DND-41 (cell line): ENCODE measurements around the gene BLVRB.

Experiments
- ATAC-seq: fragments of 200-7000 bp; cut with Tn5 transposase; 3 replicates; pipeline ENCODE4 v1.9.1; 2021; ENCODE audit warnings: low read depth; ENCODE audit not compliant: insufficient read depth
- DNase-seq: peaks from one replicate; pipeline ENCODE4 v3.0.0-alpha.2; 2020
- H2AFZ ChIP-seq: 2 replicates; pipeline ENCODE4 v1.6.0; 2012; ENCODE audit warnings: low read depth, low read length
- H3K27ac ChIP-seq: 2 replicates; pipeline ENCODE4 v1.5.1; 2012; ENCODE audit warnings: low read length, inconsistent platforms
- H3K27me3 ChIP-seq: fragments of 200-600 bp; sonication (generic); 2 replicates; pipeline ENCODE4 v1.6.0; 2012; ENCODE audit warnings: low read length, mild to moderate bottlenecking, inconsistent platforms; ENCODE audit not compliant: insufficient read depth, poor library complexity
- H3K36me3 ChIP-seq: 2 replicates; pipeline ENCODE4 v1.5.1; 2012; ENCODE audit warnings: low read length, inconsistent platforms; ENCODE audit not compliant: insufficient read depth
- H3K4me1 ChIP-seq: 2 replicates; pipeline ENCODE4 v1.5.1; 2012; ENCODE audit warnings: mild to moderate bottlenecking, low read length; ENCODE audit not compliant: insufficient read depth
- H3K4me2 ChIP-seq: 2 replicates; pipeline ENCODE4 v1.6.0; 2012; ENCODE audit warnings: mild to moderate bottlenecking, moderate library complexity, low read length, inconsistent platforms; ENCODE audit not compliant: insufficient read depth
- H3K4me3 ChIP-seq, 2 experiments: fragments of 200-600 bp in 1 of 2; shearing (Covaris generic) in 1 of 2; 2 replicates each; pipeline ENCODE4 v1.5.1; 2012 to 2016; ENCODE audit warnings: inconsistent platforms in 2 of 2, low read length in 2 of 2, mild to moderate bottlenecking in 2 of 2, low read depth in 1 of 2, moderate library complexity in 1 of 2
- H3K79me2 ChIP-seq: 2 replicates; pipeline ENCODE4 v1.6.0; 2012; ENCODE audit warnings: low read length, inconsistent platforms; ENCODE audit not compliant: insufficient read depth
- H3K9ac ChIP-seq: 2 replicates; pipeline ENCODE4 v1.6.0; 2012; ENCODE audit warnings: low read depth, mild to moderate bottlenecking, inconsistent platforms, low read length, moderate library complexity
- H3K9me3 ChIP-seq: 2 replicates; pipeline ENCODE4 v1.5.1; 2012; ENCODE audit warnings: low read length, moderate library complexity, mild to moderate bottlenecking, inconsistent platforms; ENCODE audit not compliant: insufficient read depth, severe bottlenecking
- H4K20me1 ChIP-seq: 2 replicates; pipeline ENCODE4 v1.6.0; 2012; ENCODE audit warnings: low read length; ENCODE audit not compliant: insufficient read depth
- CTCF ChIP-seq: IDR thresholded peaks from 2 replicates; pipeline ENCODE4 v1.5.1; 2012; ENCODE audit warnings: borderline replicate concordance, low read length, moderate library complexity, mild to moderate bottlenecking; ENCODE audit not compliant: poor library complexity, severe bottlenecking; ENCODE audit errors: extremely low read depth
- EZH2 ChIP-seq: IDR thresholded peaks from 3 replicates; pipeline ENCODE4 v1.6.1; 2012; ENCODE audit warnings: borderline replicate concordance, low read depth, mild to moderate bottlenecking, moderate library complexity, low read length, inconsistent platforms; ENCODE audit not compliant: severe bottlenecking

BLVRB gene

GRCh38 chr19:40414542-40415535, 50.7 kb downstream of the BLVRB start:
- no peaks in the 10 kb centered on the region for H4K20me1 ChIP-seq
- DNase-seq (no peak), ATAC-seq (no peak)
- TF ChIP-seq EZH2 (no peak), CTCF (no peak)
- no peak overlapping the region for H3K9ac ChIP-seq
- no peaks in the 10 kb centered on the region for H3K27me3 ChIP-seq
- no peak overlapping the region for H3K4me3 ChIP-seq
- H3K4me1 ChIP-seq: no peaks in the 10 kb centered on the region
- no peak overlapping the region for H3K4me2 ChIP-seq
- no peaks in the 10 kb centered on the region for H3K9me3 ChIP-seq
- H2AFZ ChIP-seq: no peak overlapping the region
- no peak overlapping the region for H3K27ac ChIP-seq
- no peaks in the 10 kb centered on the region for H3K79me2 ChIP-seq
- H3K36me3 ChIP-seq: no peaks in the 10 kb centered on the region

- no peak within 1 kb of the TSS for H3K4me3 ChIP-seq
- no peaks in the 10 kb centered on the region for H3K9me3 ChIP-seq
- H3K4me2 ChIP-seq: no peak within 1 kb of the TSS
Measured at GRCh38 chr19:40413291-40413845, 52.2 kb downstream of the BLVRB start, which contains the start of gene PRX. TSS of gene PRX (minus strand) at chr19:40413378. CDS start at chr19:40407932, 5,446 bp downstream.

GRCh38 chr19:40412866-40413265, 52.7 kb downstream of the BLVRB start:
- Histone ChIP-seq H3K27me3 (no peaks in the 10 kb centered on the region), H3K4me1 (no peaks in the 10 kb centered on the region), H3K79me2 (no peaks in the 10 kb centered on the region), H2AFZ (no peak overlapping the region), H3K27ac (no peak overlapping the region), H3K9me3 (no peaks in the 10 kb centered on the region), H3K9ac (no peak overlapping the region), H3K4me2 (no peak overlapping the region), H3K36me3 (no peaks in the 10 kb centered on the region), H3K4me3 (no peak overlapping the region), H4K20me1 (no peaks in the 10 kb centered on the region)
- DNase-seq: no peak
- ATAC-seq: no peak
- TF ChIP-seq EZH2 (no peak), CTCF (no peak)

More at GRCh38 chr19:40413291-40413845, 52.2 kb downstream of the BLVRB start, which contains the start of gene PRX:
- Histone ChIP-seq H2AFZ (no peak within 1 kb of the TSS), H4K20me1 (no peaks in the 10 kb centered on the region), H3K4me1 (no peaks in the 10 kb centered on the region), H3K79me2 (no peaks in the 10 kb centered on the region), H3K27me3 (no peaks in the 10 kb centered on the region), H3K27ac (no peak within 1 kb of the TSS), H3K9ac (no peak within 1 kb of the TSS), H3K36me3 (no peaks in the 10 kb centered on the region)
- TF ChIP-seq EZH2 (no peak), CTCF (no peak)
- DNase-seq: no peak
- no peak for ATAC-seq
